ENCODE measurements around the gene PDSS2. TPM values are rescaled to one million over a fixed set of nuclear protein-coding genes. Genes with fewer than 3 reads are reported as not detected.

PDSS2 gene
- total RNA-seq, 2 donors from 2014 or later = 8.2 to 13.7 TPM

DNA sequence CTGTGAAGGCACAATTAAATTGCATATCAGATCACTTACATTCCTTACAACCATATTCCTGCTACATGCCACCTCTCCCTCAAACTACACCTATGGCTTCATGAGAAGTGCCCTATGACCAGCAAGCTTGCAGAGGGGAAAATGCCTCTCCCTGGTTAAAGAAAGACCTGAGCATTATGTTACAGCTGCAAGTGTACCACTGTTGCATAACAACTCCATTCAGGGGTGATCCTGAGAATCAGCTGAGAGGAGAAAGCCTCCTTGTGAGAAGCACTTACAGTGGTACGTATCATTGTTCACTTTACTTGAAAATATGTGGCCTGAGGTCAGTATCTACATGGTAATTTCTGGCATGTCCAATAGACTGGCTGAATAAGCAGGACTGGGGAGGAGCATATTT is 20.0 kb downstream of the PDSS2 start:
- WGBS, 2 experiments (ENCODE audit: insufficient coverage in 1 of 2, insufficient read length in 1 of 2) = 0% methylated on average over 1 of the region's 1 CpG; no CpG with 5 or more reads in 1 of the 2 experiments
- H3K36me3 ChIP-seq (ENCODE audit: control insufficient read depth, insufficient read depth, low read length) = no peaks in the 10 kb centered on the region
- no peak overlapping the region for H3K27ac Mint-ChIP-seq
- no peaks in the 10 kb centered on the region for H3K36me3 Mint-ChIP-seq (ENCODE audit: low read depth)
- no peak for DNase-seq
- no peak overlapping the region for H3K4me3 ChIP-seq (ENCODE audit: low read length)
- no peak for TF ChIP-seq CTCF (conservative IDR thresholded peaks at IDR 0.05)
- H3K27ac ChIP-seq (ENCODE audit: low read depth, low read length) = no peak overlapping the region
- H3K9me3 ChIP-seq (ENCODE audit: control insufficient read depth, low read length) = no peaks in the 10 kb centered on the region
- no peak overlapping the region for H3K4me3 Mint-ChIP-seq
- H3K27me3 Mint-ChIP-seq (ENCODE audit: insufficient read depth) = no peaks in the 10 kb centered on the region
- no peaks in the 10 kb centered on the region for H3K27me3 ChIP-seq (ENCODE audit: control insufficient read depth, insufficient read depth, low read length, poor library complexity, severe bottlenecking)
- H3K4me1 Mint-ChIP-seq = no peaks in the 10 kb centered on the region
- H3K4me1 ChIP-seq (ENCODE audit: control insufficient read depth, insufficient read depth, low read length) = no peaks in the 10 kb centered on the region
- H3K9me3 Mint-ChIP-seq = no peaks in the 10 kb centered on the region
- no peak overlapping the region for H3K9ac ChIP-seq (ENCODE audit: extremely low read depth, low read length, poor library complexity, severe bottlenecking)

DNA sequence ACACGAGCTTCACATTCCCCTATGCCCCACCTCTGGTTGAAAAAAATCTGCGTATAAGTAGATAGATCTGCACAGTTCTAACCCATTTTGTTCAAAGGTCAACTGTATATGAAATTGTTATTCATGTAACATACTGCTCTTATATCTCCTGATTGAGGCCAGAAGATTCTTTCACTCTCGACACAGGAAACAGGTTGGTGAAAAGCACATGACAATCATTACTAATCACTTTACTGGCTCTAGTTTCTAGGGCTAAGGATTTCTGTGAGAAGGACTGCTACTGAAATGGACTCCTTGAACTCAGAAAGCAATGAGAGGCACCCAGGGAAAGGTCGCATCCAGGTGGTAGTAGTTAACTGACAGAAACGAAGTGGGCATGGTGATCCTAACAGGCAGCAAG is 21.7 kb downstream of the PDSS2 start:
- H3K9me3 Mint-ChIP-seq = no peaks in the 10 kb centered on the region
- Histone ChIP-seq H3K9ac (ENCODE audit: extremely low read depth, low read length, poor library complexity, severe bottlenecking) (no peak overlapping the region), H3K27me3 (ENCODE audit: control insufficient read depth, insufficient read depth, low read length, poor library complexity, severe bottlenecking) (no peaks in the 10 kb centered on the region), H3K4me1 (ENCODE audit: control insufficient read depth, insufficient read depth, low read length) (no peaks in the 10 kb centered on the region), H3K27ac (ENCODE audit: low read depth, low read length) (no peak overlapping the region), H3K36me3 (ENCODE audit: control insufficient read depth, insufficient read depth, low read length) (no peaks in the 10 kb centered on the region), H3K4me3 (ENCODE audit: low read length) (no peak overlapping the region), H3K9me3 (ENCODE audit: control insufficient read depth, low read length) (no peaks in the 10 kb centered on the region)
- no peak for DNase-seq
- WGBS, 2 experiments (ENCODE audit: insufficient coverage in 1 of 2, insufficient read length in 1 of 2) = 98 to 100% methylated on average over 1 to 5 of the region's 5 CpGs
- H3K4me3 Mint-ChIP-seq = no peak overlapping the region
- H3K4me1 Mint-ChIP-seq = no peaks in the 10 kb centered on the region
- H3K27ac Mint-ChIP-seq = peak overlapping the region; percentile 17
- H3K36me3 Mint-ChIP-seq (ENCODE audit: low read depth) = no peaks in the 10 kb centered on the region
- H3K27me3 Mint-ChIP-seq (ENCODE audit: insufficient read depth) = no peaks in the 10 kb centered on the region
- no peak for TF ChIP-seq CTCF (conservative IDR thresholded peaks at IDR 0.05)

DNA sequence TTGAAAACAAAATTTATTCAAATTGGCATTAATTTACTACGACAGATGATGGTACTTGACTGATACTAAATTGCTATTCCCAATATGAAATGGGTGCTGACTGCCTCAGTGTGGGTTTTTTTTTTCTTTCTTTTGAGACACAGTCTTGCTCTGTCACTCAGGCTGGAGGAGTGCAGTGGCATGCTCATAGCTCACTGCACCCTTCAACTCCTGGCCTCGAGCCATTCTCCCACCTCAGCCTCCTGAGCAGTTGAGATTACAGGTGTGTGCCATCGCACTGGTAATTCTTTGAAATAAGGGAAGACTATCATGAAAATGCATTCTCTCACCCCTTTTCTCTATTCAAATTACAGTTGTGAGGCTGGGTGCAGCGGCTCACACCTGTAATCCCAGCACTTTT is 22.5 kb downstream of the PDSS2 start:
- no peaks in the 10 kb centered on the region for H3K9me3 Mint-ChIP-seq
- 72% methylated on average over 4 of the region's 4 CpGs; no CpG with 5 or more reads in 1 of the 2 experiments for WGBS, 2 experiments (ENCODE audit: insufficient coverage in 1 of 2, insufficient read length in 1 of 2)
- no peak overlapping the region for H3K4me3 Mint-ChIP-seq
- DNase-seq = no peak
- H3K4me1 Mint-ChIP-seq = no peaks in the 10 kb centered on the region
- H3K36me3 Mint-ChIP-seq (ENCODE audit: low read depth) = no peaks in the 10 kb centered on the region
- Histone ChIP-seq H3K27ac (ENCODE audit: low read depth, low read length) (no peak overlapping the region), H3K4me3 (ENCODE audit: low read length) (no peak overlapping the region), H3K9me3 (ENCODE audit: control insufficient read depth, low read length) (no peaks in the 10 kb centered on the region), H3K4me1 (ENCODE audit: control insufficient read depth, insufficient read depth, low read length) (no peaks in the 10 kb centered on the region), H3K9ac (ENCODE audit: extremely low read depth, low read length, poor library complexity, severe bottlenecking) (no peak overlapping the region), H3K27me3 (ENCODE audit: control insufficient read depth, insufficient read depth, low read length, poor library complexity, severe bottlenecking) (no peaks in the 10 kb centered on the region), H3K36me3 (ENCODE audit: control insufficient read depth, insufficient read depth, low read length) (no peaks in the 10 kb centered on the region)
- TF ChIP-seq CTCF (conservative IDR thresholded peaks at IDR 0.05) = no peak
- no peaks in the 10 kb centered on the region for H3K27me3 Mint-ChIP-seq (ENCODE audit: insufficient read depth)
- H3K27ac Mint-ChIP-seq = no peak overlapping the region
